ENCODE measurements around the gene AMOT. TPM values are rescaled to one million over a fixed set of nuclear protein-coding genes. Genes with fewer than 3 reads are reported as not detected.

The AMOT gene
- total and polyA plus RNA-seq, 2 donors (not counting 1 experiment from before 2014, with no cell fraction given) = 0.91 to 5.2 TPM

GRCh38 chrX:112867570-112867969, 26.9 kb upstream of the AMOT start:
- no peaks in the 10 kb centered on the region for H3K36me3 ChIP-seq (replicated peaks in 1 of 2; ENCODE audit: control extremely low read depth in 1 of 2, control insufficient read depth in 1 of 2, extremely low read depth in 1 of 2, insufficient read depth in 2 of 2, low read length in 1 of 2)
- no peaks in the 10 kb centered on the region for H3K9me3 ChIP-seq (ENCODE audit: control extremely low read depth in 1 of 3, control insufficient read depth in 2 of 3, insufficient read depth in 1 of 3, low read length in 2 of 3)
- no peaks in the 10 kb centered on the region for H3K4me1 ChIP-seq (ENCODE audit: control insufficient read depth in 2 of 2, insufficient read depth in 2 of 2, low read length in 2 of 2)
- no peak overlapping the region for H3K4me2 ChIP-seq (replicated peaks; ENCODE audit: low read depth, low read length, poor library complexity, severe bottlenecking)
- WGBS (ENCODE audit: insufficient coverage) = 0% methylated on average over 1 of the region's 2 CpGs
- POLR2A ChIA-PET = no interaction called here
- Mint-ChIP-seq H3K27me3 (no peaks in the 10 kb centered on the region), H3K9me3 (ENCODE audit: insufficient read depth) (no peaks in the 10 kb centered on the region), H3K4me1 (no peaks in the 10 kb centered on the region), H3K27ac (no peak overlapping the region), H3K4me3 (no peak overlapping the region)
- H4K20me1 ChIP-seq (ENCODE audit: control insufficient read depth, insufficient read depth, low read length, poor library complexity, severe bottlenecking) = no peaks in the 10 kb centered on the region
- H2AFZ ChIP-seq (ENCODE audit: insufficient read depth, low read depth, low read length, poor library complexity, severe bottlenecking) = no peak overlapping the region
- H3K9ac ChIP-seq (ENCODE audit: low read length) = no peak overlapping the region
- H3K4me3 ChIP-seq (ENCODE audit: control extremely low read depth in 1 of 5, extremely low read depth in 1 of 5, insufficient read depth in 1 of 5, low read depth in 2 of 5, low read length in 4 of 5) = no peak overlapping the region
- intact Hi-C loops (cut with micrococcal nuclease) = no loop called here
- H3K27me3 ChIP-seq (replicated peaks in 1 of 4; ENCODE audit: control extremely low read depth in 1 of 4, control insufficient read depth in 3 of 4, insufficient read depth in 4 of 4, low read length in 3 of 4) = no peaks in the 10 kb centered on the region
- DNase-seq (no peak), ATAC-seq (ENCODE audit: low read depth) (no peak)
- TF ChIP-seq CTCF (IDR thresholded peaks at IDR 0.05) = no peak
- TF ChIP-seq EZH2 (IDR thresholded peaks at IDR 0.05; ENCODE audit: borderline replicate concordance, insufficient read depth, low read depth, low read length, poor library complexity, severe bottlenecking) = no peak
- H3K27ac ChIP-seq (ENCODE audit: low read length in 2 of 2) = no peak overlapping the region
- CTCF ChIA-PET = no interaction called here
- H3K79me2 ChIP-seq (ENCODE audit: control insufficient read depth, insufficient read depth, low read length) = no peaks in the 10 kb centered on the region

GRCh38 chrX:112866175-112866574, 25.5 kb upstream of the AMOT start:
- Mint-ChIP-seq H3K4me3 (no peak overlapping the region), H3K27ac (no peak overlapping the region), H3K27me3 (no peaks in the 10 kb centered on the region), H3K4me1 (no peaks in the 10 kb centered on the region), H3K9me3 (ENCODE audit: insufficient read depth) (no peaks in the 10 kb centered on the region)
- Histone ChIP-seq H3K9ac (ENCODE audit: low read length) (no peak overlapping the region), H3K36me3 (replicated peaks in 1 of 2; ENCODE audit: control extremely low read depth in 1 of 2, control insufficient read depth in 1 of 2, extremely low read depth in 1 of 2, insufficient read depth in 2 of 2, low read length in 1 of 2) (no peaks in the 10 kb centered on the region), H3K27me3 (replicated peaks in 1 of 4; ENCODE audit: control extremely low read depth in 1 of 4, control insufficient read depth in 3 of 4, insufficient read depth in 4 of 4, low read length in 3 of 4) (no peaks in the 10 kb centered on the region), H3K9me3 (ENCODE audit: control extremely low read depth in 1 of 3, control insufficient read depth in 2 of 3, insufficient read depth in 1 of 3, low read length in 2 of 3) (no peaks in the 10 kb centered on the region), H3K79me2 (ENCODE audit: control insufficient read depth, insufficient read depth, low read length) (no peaks in the 10 kb centered on the region), H4K20me1 (ENCODE audit: control insufficient read depth, insufficient read depth, low read length, poor library complexity, severe bottlenecking) (no peaks in the 10 kb centered on the region), H3K4me3 (ENCODE audit: control extremely low read depth in 1 of 5, extremely low read depth in 1 of 5, insufficient read depth in 1 of 5, low read depth in 2 of 5, low read length in 4 of 5) (no peak overlapping the region), H3K27ac (ENCODE audit: low read length in 2 of 2) (no peak overlapping the region), H3K4me2 (replicated peaks; ENCODE audit: low read depth, low read length, poor library complexity, severe bottlenecking) (no peak overlapping the region), H3K4me1 (ENCODE audit: control insufficient read depth in 2 of 2, insufficient read depth in 2 of 2, low read length in 2 of 2) (no peaks in the 10 kb centered on the region), H2AFZ (ENCODE audit: insufficient read depth, low read depth, low read length, poor library complexity, severe bottlenecking) (no peak overlapping the region)
- ChIA-PET POLR2A (no interaction called here), CTCF (no interaction called here)
- no CpG with 5 or more reads among the region's 1 CpG for WGBS (ENCODE audit: insufficient coverage)
- TF ChIP-seq CTCF (IDR thresholded peaks at IDR 0.05) = no peak
- no peak for TF ChIP-seq EZH2 (IDR thresholded peaks at IDR 0.05; ENCODE audit: borderline replicate concordance, insufficient read depth, low read depth, low read length, poor library complexity, severe bottlenecking)
- intact Hi-C loops (cut with micrococcal nuclease) = no loop called here
- DNase-seq = no peak
- no peak for ATAC-seq (ENCODE audit: low read depth)

Data from B cell (primary cell).